GM12892 (cell line): Measurements from ENCODE around the gene POGZ.

Experiments used
- POLR2A ChIP-seq: IDR thresholded peaks from 2 replicates; pipeline ENCODE4 v1.6.1; 2011; ENCODE audit warnings: low read depth, low read length, control low read depth
- POLR2AphosphoS5 ChIP-seq: IDR thresholded peaks from 2 replicates; pipeline ENCODE4 v1.6.1; 2011; ENCODE audit warnings: low read depth, low read length, control low read depth
- TAF1 ChIP-seq: IDR thresholded peaks from 2 replicates; pipeline ENCODE4 v1.6.1; 2011; ENCODE audit warnings: low read depth, mild to moderate bottlenecking, control low read depth, low read length, borderline replicate concordance

DNA sequence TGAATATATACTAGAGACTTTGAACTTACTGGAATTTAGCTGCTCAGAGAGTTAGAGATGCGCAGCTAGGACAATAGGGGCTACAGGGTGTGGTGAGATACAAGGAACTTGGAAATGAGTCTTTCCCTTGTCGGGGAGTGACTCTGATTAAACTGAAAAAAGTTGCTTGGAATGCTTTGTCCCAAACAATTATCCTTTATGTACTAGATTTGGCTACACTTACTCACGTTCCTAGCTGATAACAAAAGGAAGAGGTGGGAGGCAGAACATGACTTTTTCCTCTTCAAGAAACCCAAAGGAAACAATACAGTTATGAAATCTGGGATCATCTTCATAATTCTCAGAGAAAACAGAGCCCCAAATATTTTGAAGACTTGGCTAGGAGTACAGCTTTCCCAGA lies 45.0 kb upstream of the POGZ start:
- TF ChIP-seq POLR2AphosphoS5 (no peak), POLR2A (no peak), TAF1 (no peak)
